HG02870 (cell line): ENCODE measurements around the gene CHCHD3.

ENCODE experiments used
- ATAC-seq: cut with Tn5 transposase; IDR thresholded peaks from one replicate; pipeline ENCODE4 v1.9.1; 2021; ENCODE audit warnings: mild to moderate bottlenecking, moderate library complexity; ENCODE audit not compliant: unreplicated experiment

CHCHD3 gene

DNA sequence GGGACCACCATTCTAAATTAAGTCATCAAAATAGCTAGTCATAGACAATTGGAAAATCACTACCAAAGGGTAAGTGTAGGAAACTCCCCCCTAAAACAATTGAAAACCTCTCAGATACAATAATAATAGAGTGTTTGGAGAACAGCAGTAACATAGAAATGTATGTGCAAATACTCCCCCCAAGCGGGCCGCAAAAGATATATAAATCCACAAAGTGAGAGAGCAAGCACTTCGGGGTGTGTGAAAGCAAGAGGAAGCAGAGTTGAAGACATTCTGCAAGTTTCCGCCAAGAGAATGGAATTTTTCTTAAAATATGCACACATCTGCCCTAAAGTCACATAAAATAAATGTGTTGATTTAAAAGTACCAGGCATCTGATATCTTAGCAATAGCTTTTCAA lies 33.3 kb downstream of the CHCHD3 start:
- no peak for ATAC-seq

DNA sequence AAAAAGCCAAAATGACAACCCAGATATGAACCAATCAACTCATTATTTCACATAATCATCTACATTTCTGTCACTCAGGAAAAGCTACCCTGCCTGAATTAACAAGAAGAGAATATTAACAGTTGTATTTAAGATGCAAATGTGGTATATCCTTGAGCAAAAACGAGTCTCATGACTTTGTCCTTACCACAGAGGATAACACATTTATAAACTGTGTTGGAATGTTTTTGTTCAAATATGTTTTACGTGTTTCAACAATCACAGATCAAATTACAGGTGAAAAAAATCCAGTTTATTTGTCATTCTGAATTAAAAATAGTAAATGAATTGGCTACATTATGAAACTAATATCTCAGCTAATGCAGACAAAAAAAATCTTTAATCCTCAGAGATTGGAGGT lies 34.6 kb downstream of the CHCHD3 start:
- no peak for ATAC-seq

DNA sequence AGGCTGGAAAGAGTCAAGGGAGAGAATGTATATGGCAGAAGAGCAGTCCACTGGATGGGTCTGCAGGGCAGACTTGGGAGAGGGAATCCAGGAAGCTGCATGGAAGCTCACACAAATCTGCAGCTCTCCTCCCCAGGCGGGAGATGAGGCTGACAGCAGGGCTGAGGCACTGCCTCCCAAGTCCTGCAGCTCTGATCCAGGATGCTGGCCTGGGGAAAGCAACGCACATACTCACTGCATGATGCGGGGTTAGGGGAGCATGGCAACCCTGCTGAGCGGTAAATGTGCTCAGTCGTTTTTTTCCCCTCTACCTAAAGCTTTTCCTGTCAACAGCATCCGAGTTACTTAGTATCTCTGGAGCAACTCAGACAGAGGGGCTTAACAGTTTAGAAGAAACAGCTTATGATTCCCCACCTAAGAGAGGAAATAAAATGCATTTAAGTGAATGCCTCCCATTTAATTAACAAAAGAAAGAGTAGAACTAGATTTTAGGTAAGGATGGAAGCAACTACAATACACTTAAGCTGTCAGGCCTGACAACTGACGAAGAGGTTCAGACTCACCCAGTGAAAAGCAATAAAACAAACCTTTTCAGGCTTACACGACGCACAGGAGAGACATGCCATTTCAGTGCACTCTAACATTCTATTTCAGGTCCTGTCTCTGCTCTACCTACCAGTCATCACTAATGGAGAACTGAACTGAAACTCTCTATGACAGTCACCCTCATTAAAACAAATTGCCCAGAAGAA lies 37.0 kb downstream of the CHCHD3 start:
- no peak for ATAC-seq

DNA sequence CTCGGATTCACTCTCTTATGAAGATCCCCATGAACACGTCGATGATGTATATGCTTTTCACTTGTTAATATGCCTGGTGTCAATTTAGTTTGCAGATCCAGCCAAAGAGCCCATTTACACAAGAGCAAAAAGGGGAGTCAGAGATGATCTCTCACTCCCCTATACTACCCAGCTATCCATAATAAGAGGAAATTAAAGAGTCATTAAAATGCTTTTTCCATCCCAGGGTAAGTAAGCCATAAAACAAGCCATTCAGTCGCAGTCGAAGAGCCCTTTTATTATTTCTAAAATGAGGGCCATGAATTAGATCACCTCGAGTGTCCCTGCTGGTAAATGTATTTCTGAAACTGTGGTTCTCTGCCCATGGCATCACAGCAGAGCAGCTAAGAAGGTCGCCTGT lies 41.2 kb downstream of the CHCHD3 start:
- no peak for ATAC-seq

DNA sequence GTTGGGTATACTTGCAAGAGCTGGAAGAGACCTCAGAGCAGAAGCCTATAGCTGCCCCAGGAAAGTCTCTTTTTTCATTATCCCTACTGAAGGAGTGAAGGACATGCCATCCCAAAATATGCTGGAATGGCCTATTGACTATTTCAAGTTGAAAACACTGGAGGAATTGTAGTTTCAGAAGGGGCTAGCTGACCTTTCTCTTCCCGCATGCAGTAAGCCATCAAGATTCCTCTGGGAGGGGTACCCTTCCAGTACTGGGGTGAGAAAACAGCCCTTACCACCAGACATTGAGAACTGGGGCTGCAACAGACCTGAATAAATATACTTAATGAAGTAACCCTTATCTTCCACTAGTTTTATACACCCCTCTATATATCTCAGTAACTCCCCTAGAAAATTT lies 41.7 kb downstream of the CHCHD3 start:
- no peak for ATAC-seq

DNA sequence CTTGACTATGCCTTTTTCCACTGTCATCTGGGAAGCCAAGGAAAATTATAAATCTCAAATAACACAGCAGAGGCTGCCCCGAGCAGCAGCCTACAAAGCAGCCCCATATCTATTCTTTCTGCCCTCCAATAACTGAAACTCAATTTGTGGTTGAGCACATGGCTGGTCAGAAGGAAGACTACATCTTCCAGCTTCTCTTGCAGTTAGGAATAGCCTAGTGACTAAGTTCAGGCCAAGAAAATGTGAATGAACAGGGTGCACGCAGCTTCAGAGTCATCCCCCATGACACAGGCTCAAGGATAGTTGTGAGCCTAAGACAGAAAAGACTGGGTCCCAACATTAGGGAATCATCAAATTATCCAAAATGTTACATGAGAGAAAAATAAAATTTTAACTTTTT lies 42.3 kb downstream of the CHCHD3 start:
- no peak for ATAC-seq

DNA sequence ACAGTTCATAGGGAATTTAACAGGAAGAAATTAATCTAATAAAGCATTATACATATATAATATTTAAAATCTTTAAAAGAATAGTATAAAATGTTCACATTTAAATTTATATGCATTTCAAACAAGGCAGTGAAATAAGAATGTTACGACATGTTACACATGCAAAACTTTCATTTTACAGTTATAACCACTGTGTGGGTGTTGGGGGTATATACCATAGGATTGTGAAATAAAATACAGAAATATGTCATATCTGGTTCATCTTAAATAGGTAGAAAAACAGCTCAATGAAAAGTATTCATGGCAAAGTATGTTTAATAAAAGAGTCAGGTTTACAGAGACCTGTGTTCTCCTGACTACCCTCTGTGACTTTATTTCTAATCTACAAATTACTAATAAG lies 45.6 kb downstream of the CHCHD3 start:
- ATAC-seq: no peak

DNA sequence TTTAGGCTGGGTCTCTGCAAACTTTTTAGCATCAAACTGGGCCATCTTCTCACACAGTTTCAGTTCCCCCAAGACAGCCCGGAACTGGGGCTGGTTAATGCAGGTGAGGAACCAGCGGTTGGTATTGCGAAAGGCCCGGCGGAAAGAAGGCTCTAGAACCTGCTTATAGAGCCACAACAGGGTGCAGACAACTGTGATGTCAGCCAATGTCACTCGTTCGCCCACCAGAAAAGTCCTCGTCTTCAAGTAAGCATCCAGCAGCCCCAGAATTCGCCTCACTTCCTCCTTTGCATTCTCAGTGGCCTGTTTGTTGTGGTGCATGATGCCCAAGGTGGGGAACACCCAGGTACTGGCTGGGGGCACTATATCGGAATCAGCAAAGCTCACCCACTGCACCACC lies 46.6 kb downstream of the CHCHD3 start:
- ATAC-seq: peak; percentile 94

DNA sequence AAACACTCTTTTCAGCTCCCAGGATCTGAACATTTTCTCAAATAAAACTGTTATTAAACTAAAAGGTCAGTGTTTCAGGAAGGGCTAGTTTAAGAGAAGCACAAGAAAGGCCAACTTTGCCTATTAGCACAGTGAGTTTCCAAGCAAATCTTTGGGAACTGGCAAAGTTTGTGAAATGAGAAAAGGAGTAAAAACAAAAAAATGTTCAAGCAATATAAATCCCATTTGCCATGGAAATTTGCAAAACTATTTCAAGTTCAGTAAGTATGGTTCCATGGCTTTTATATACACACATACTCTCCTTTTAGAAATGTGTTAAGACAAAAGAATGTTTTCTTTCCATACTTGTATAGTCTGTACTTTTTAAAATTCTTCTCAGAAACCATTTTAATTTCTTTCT lies 51.5 kb downstream of the CHCHD3 start:
- no peak for ATAC-seq

DNA sequence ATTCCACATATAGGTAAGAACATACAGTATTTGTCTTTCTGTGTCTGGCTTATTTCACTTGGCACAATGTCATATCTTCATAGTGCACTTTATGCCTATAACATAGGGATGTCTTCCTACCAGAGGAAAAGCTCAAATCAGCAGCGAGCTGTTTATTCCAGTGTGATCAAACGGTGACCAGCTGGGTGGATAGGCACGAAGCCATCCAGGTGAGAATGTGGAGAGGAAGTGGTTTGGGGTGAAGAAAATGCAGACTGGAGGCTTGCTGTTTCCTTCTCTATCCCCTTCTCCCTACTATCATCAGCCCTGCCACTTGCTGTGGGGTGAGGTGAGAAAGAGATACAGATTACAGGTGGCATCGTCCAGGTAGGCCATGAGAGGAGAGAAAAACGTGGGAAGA lies 52.4 kb downstream of the CHCHD3 start:
- ATAC-seq: no peak

DNA sequence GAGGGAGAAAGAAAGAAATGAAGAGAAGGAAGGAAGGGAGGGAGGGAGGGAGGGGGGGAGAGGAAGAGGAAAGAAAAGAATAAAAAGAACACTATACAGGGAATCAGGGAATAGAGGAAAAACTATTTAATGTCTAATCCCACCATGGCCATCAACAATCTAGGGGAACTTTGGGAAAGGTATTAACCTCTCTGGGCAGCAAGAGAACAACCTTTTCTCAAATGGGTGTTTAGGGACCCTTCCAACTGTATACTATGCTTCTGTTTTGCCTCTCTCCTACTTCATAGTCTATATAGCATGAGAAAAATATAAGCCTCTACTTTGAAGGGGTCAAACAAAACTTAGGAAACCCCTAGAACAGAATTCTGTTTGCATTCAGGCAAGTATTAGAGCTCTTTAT lies 54.5 kb downstream of the CHCHD3 start:
- ATAC-seq: no peak

DNA sequence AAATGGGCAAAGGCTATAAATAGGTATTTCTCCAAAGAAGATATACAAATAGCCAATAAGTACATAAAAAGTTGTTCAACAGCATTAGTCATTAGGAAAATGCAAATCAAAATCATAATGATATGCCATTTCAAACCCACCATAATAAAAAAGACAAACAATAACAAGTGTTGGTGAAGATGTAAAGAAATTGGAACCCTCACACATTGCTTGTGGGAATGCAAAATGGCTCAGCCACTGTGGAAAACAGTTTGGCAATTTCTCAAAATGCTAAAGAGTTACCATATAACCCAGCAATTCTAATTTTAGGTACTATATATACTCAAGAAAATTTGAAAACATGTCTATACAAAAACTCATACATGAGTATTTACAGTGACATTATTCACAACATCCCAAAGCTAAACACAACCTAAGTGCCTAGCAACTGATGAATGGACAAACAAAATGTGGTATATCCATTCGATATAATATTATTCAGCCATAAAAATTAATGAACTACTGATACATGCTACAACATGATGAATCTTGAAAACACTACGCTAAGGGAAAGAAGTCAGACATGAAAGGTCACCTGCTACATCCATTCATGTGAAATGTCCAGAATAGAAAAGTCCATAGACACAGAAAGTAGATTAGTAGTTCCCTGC lies 55.6 kb downstream of the CHCHD3 start:
- no peak for ATAC-seq

DNA sequence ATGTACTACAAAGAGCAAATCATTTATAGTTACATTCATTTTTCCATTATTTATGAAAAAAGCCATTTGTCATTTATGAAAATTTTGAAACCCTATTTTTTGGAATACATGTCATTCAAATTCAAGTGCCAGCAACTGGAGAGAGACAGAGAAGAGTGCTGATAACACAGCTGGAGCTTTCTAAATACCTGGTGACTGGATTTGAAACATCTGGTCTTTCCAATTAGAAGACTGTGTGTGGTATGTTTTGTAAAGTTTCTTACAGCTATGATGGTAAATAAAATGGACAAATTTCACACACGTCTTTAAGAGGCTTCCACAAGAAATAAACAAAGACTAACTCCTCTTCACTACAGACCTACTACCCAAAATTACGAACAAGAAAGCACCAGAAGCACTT lies 56.8 kb downstream of the CHCHD3 start:
- no peak for ATAC-seq

DNA sequence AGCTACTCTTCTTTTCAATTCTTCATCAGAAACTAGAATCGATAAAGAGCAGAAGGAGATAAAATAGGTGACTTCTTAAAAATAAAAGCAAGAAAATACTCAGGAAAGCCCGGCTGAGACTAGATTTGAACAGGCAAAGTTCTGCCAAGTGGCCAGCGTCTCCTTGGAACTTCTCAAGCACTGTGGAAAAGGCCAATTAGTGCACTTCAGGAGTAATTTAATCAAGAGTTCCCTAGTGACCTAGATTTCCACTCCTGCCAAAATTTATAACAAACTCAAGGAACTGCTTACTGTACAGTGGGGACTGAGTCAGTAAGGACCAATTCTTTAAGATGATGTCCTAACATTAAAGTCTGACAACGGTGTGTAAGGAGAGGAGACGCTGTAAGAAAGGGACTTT lies 57.3 kb downstream of the CHCHD3 start:
- no peak for ATAC-seq

DNA sequence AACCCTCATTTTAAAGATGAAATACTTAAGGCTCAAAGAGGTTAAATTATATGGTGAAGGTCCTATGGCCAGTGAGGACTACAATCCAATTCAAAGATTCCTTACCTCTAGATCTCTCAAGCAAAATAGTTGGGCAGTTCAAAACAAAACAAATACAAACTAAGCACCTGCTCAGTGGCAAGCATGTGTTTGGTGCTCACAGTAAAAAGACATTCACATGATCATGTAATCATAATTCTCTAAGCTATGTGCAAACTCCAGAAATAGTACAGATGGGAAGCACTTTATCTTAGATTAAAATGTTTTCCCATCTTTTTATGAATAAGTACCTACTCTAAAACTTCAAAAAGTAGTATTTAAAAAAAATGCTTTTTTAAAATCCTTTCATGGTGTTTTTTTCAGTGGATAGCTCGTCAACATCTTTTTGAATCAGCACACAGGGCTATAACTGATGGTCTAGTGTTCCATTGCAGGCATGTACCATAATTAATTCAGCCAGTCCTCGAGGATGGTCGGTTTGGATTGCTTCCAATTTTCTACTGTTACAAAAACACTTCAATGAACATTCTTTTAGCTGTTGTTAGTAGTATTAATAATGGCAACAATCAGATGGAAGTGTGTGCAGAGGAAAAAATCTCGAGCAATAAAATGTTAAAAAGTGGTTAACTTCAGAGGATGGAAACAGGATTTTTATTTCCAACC lies 58.4 kb downstream of the CHCHD3 start:
- ATAC-seq: no peak

DNA sequence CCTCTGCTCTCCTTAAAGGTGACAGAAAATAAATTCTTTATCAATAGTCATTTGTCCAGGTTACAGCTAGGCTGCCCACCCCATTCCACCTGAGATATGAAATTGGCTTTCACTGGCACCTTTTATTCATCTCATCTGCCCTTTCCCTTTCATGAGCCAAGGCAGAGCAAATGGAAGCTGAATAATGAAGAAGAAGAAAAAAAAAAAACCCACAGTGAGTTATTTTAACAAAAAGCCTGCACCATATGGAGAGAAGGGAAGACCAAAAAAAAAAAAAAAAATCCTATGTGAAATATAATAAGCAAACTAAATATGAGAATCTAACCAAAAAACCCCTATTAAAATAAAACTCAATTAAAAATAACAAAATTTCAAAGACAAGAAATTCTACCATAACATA lies 59.2 kb downstream of the CHCHD3 start:
- ATAC-seq: no peak

DNA sequence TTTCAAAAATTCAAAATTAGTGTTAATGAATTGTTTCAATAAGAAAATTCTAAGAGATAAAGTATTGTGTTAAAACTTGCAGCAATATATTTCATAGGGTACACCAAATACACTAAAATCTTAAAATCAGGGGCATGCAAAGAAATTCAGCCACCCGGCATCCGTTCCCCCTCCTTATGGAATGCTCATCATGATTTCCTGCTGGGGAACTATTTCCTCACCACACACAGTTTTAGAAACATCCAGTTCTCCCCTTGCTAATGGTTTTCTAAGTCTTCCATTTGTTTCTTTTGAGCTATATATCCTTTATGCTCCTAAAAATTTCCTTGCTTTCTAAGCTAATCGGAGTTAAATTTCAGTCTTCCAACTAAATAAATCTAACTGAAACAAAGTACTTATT lies 60.7 kb downstream of the CHCHD3 start:
- ATAC-seq: no peak

DNA sequence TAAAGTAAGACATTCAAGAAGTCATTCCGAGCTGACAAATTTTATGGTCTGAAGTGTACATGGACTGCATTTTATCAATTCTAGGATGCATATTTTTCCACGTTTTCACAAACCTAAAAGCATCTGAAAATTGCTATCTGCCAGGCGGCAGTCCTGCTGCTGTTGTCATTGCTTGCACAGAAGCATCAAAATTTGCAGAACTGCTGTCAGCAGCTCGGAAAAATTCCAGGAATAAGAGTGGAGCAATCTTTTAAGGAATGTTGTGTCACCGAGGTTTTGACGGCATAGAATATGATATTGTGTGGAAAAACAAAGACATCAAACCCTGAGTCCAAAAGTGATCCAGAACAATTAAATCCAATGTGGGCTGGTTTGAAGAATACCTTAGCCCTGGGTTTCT lies 61.4 kb downstream of the CHCHD3 start:
- ATAC-seq: no peak

DNA sequence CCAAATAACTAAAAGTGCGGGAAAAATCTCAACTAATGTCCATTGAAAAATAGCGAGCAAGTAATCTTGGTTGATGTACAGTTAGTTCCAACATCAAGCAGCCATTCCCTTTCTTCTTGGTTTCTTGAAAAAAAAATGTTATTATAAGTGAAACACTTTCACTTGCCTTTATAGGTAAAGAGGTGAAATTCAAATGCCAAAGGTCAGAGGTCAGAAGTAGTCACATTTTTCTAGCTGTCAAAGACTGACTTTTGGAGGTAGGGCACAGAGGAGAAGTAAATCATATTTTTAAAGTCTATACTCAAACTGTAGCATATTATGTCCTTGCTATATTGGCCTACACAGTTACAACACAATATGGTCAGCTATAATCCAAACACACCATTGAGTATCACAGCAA lies 62.3 kb downstream of the CHCHD3 start:
- ATAC-seq: no peak

DNA sequence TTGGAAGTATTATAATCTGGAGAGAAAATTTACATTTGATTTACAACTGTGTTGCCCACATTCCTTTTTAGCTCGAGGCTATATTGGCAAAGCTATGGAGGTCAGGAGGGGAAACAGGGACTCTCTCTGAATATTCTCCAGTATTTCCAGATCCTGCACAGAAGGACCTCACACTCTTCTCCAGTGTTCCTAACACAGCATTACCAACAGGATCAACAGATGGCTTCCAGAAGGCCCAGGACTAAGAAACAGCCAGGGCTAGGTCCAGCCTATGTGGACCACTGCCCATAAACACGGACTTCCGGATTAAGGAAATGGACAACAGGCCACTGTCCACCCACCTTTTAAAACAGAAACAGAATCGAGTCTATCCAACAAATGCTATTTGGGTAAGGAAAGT lies 65.3 kb downstream of the CHCHD3 start:
- ATAC-seq: no peak

DNA sequence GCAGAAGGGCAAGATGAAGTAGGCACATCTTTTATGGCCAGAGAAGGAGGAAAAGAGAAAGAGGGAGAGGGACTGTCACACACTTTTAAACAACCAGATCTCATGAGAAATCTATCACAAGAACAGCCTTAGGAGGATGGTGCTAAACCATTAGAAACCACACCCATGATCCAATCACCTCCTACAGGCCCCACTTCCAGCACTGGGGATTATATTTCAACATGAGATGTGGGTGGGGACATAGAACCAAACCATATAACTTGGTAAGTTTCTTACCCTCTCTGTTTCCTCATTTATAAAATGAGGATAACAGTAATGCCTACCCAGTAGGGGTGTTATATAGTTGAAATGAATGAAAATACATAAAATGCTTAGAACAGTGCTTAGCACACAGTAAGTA lies 66.0 kb downstream of the CHCHD3 start:
- no peak for ATAC-seq

DNA sequence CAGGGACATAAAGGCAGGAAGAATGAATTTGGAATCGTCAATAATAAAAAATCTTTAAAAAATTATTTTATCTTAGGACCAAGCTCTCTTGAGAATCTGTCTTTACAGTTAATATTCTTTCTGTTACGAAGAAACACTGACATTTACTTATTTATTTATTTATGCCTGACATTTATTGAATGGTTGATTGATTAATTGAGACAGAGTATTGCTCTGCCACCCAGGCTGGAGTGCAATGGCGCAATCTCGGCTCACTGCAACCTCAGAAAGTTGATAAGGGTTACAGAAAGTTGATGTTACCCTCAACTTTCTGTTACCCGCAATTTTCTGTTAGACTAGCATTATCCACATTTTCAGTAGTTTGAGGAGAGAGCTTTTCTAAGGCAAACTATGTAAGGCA lies 70.1 kb downstream of the CHCHD3 start:
- ATAC-seq: no peak
